ENCODE measurements around the gene CST3. TPM values are rescaled to one million over a fixed set of nuclear protein-coding genes. Genes with fewer than 3 reads are reported as not detected.

Gene CST3
- total RNA-seq, 2 donors from 2014 or later: 884 to 914 TPM

DNA sequence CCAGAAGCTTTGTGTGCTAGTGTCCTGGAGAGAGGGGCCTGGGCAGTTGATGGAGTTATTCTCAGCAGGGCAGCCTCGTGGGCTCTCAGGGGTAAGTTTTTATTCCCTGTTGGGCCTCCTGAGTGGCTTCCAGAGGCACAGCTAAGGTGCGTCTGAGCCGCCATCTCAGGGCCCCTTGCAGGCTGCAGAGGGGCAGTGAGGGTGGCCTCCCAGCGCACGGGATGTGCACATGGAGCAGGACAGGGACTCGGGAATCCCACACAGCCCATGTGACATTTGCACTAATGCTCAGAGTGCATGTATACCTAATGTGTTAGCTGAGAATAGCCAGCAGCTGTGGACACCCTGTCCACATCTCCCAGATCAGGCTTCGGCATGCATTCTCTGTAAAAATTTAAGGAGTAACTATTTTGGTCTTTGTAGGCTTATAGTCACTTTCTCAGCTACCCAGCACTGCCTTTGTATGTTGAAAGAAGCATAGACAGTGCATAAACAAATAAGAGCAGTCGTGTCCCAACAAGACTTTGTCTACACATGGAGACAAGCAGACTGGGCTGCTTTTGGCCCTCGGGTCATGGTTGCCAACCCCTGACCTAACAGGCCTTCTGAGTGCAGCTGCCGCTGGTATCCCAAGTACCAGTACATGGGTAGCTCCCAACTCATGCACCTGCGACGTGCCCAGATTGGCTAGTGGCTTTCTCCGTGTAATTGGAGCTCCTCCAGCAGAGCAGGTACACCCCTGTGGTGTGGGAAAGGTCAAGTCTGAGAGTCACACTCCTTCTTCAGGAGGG lies 50.8 kb downstream of the CST3 start:
- TF ChIP-seq, protein P1, sequence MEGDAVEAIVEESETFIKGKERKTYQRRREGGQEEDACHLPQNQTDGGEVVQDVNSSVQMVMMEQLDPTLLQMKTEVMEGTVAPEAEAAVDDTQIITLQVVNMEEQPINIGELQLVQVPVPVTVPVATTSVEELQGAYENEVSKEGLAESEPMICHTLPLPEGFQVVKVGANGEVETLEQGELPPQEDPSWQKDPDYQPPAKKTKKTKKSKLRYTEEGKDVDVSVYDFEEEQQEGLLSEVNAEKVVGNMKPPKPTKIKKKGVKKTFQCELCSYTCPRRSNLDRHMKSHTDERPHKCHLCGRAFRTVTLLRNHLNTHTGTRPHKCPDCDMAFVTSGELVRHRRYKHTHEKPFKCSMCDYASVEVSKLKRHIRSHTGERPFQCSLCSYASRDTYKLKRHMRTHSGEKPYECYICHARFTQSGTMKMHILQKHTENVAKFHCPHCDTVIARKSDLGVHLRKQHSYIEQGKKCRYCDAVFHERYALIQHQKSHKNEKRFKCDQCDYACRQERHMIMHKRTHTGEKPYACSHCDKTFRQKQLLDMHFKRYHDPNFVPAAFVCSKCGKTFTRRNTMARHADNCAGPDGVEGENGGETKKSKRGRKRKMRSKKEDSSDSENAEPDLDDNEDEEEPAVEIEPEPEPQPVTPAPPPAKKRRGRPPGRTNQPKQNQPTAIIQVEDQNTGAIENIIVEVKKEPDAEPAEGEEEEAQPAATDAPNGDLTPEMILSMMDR (IDR thresholded peaks at IDR 0.05): no peak
- DNase-seq (ENCODE audit: low spot score): peak; percentile 38
- H3K27ac ChIP-seq: no peak overlapping the region
- no peaks in the 10 kb centered on the region for H3K9me3 ChIP-seq
- H3K4me3 ChIP-seq: no peak overlapping the region
- H3K36me3 ChIP-seq: no peaks in the 10 kb centered on the region
- H3K4me1 ChIP-seq: no peaks in the 10 kb centered on the region
- no peaks in the 10 kb centered on the region for H3K27me3 ChIP-seq

DNA sequence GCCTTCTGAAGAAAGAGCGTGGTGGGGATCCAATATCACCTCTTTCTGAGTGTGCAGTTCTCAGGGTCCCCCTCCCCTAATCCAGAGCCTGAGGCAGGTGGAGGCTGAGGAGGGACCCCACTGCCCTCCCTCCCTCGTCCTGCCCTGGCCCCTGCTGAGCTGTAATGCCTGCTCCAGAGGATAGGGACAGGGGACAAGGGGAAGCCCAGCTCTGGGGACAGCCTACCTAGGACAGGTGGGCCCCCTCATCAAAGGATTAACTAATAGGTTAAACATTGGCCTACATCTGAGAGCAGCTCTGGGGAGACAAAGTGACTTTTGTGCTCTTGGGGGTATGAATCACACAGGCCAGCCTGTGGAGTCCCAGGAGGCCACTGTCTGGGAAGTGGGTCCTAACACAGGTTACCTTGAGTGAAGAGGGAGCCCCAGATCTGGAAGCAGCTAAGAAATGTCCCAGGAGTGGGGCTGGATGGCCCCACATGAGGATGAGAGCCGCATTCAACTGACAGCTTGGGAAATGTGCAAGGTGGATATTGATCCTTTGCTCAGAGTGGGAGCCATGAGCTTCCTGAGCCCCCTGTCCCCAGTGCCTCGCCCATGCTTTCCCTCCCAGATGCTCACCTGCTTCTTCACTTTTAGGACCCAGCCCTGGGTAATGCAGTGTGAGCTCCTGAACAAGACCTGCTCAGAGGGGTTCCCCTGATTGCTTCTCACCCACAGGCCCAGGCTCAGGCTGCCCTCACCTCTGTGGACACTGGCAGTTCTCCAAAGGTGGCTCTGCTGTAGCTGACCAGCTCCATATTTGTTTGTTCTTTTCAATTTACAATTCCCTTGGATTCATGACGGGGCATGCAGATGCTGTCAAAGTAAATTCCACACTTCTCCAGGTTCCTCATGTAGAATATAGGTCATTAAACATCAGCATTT lies 51.7 kb downstream of the CST3 start:
- H3K27me3 ChIP-seq: no peaks in the 10 kb centered on the region
- no peak overlapping the region for H3K27ac ChIP-seq
- no peak overlapping the region for H3K4me3 ChIP-seq
- no peaks in the 10 kb centered on the region for H3K36me3 ChIP-seq
- DNase-seq (ENCODE audit: low spot score): peak; percentile 50
- TF ChIP-seq, protein P1 (IDR thresholded peaks at IDR 0.05): no peak
- H3K4me1 ChIP-seq: no peaks in the 10 kb centered on the region
- no peaks in the 10 kb centered on the region for H3K9me3 ChIP-seq

- H3K4me3 ChIP-seq: no peak overlapping the region
- no peak overlapping the region for H3K27ac ChIP-seq
- no peaks in the 10 kb centered on the region for H3K4me1 ChIP-seq
- H3K9me3 ChIP-seq: no peaks in the 10 kb centered on the region
- TF ChIP-seq, protein P1 (IDR thresholded peaks at IDR 0.05): no peak
- no peak for DNase-seq (ENCODE audit: low spot score)
- no peaks in the 10 kb centered on the region for H3K27me3 ChIP-seq
- H3K36me3 ChIP-seq: no peaks in the 10 kb centered on the region
Observed at GRCh38 chr20:23585449-23585807, 52.3 kb downstream of the CST3 start.

- Histone ChIP-seq H3K27me3 (no peaks in the 10 kb centered on the region), H3K4me3 (no peak overlapping the region), H3K36me3 (no peaks in the 10 kb centered on the region), H3K4me1 (no peaks in the 10 kb centered on the region), H3K9me3 (peaks cover 0 to 3% of the 10 kb centered on the region in 2 donors), H3K27ac (no peak overlapping the region)
- TF ChIP-seq, protein P1 (IDR thresholded peaks at IDR 0.05): no peak
- DNase-seq (ENCODE audit: low spot score): peak; percentile 38
Observed at GRCh38 chr20:23584434-23585199, 53.1 kb downstream of the CST3 start.

Other genes starting within 250 kb of the CST3 start
- 1 to 10 TPM; 4.8 to 5.1 TPM for gene NAPB, start 216.5 kb downstream of the CST3 start, total RNA-seq
- gene CSTL1, start 198.3 kb downstream of the CST3 start, total RNA-seq: not detected
- not detected for gene CST11, start 185.1 kb downstream of the CST3 start, total RNA-seq
- gene CST8, start 146.8 kb downstream of the CST3 start, total RNA-seq: not detected
- gene CST9L, start 69.5 kb downstream of the CST3 start, total RNA-seq: not detected
- not detected for gene CST9, start 32.0 kb downstream of the CST3 start, total RNA-seq
- gene CST4, start 51.1 kb upstream of the CST3 start, total RNA-seq: not detected
- gene CST1, start 113.0 kb upstream of the CST3 start, total RNA-seq: not detected
- gene CST2, start 188.8 kb upstream of the CST3 start, total RNA-seq: not detected
- gene CST5, start 241.8 kb upstream of the CST3 start, total RNA-seq: not detected

Measured in right atrium auricular region (tissue), 2 donors.